ENCODE measurements around the gene SLC6A12. TPM values are rescaled to one million over a fixed set of nuclear protein-coding genes. Genes with fewer than 3 reads are reported as not detected.

The SLC6A12 gene
- total and polyA plus RNA-seq, 2 donors (not counting 3 experiments of a cell fraction or from before 2014, with no cell fraction given): not detected

DNA sequence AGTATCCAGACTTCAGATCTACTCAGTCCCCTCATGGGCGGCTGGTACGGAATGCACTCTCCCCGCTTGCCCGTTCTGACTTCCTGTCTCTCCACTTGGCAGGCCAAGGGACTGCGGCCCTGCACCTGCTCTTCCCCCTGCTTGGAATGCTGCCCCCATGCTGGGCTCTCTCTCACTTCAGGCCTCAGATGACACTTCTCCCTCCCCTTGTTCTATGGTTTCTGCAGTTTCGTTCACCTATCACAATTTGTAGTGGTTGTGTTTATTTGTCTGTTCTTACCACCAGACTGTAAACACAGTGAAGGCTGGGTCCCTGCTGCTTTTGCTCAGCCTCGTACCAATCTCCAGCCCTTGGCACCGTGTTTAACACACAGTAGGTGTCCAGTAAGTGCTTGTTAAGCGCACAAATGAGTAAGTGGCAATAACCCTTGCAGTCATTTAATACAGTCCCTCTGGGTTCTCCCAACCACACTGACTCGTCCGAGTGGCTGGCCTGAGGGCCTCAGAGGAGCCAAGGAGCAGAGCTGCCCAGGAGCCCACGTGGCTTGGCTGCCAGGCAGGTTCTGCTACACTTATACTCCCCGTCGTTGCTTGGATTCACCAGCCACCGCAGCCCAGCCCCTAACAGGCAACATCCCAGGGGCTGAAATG, 11.8 kb downstream of the SLC6A12 start:
- Histone ChIP-seq H3K36me3 (ENCODE audit: control insufficient read depth in 2 of 2, extremely low read depth in 1 of 2, insufficient read depth in 2 of 2, low read length in 2 of 2) (no peaks in the 10 kb centered on the region), H3K9me1 (replicated peaks; ENCODE audit: control insufficient read depth, extremely low read depth, insufficient read depth, low read length) (no peaks in the 10 kb centered on the region), H3K27ac (ENCODE audit: insufficient read depth, low read depth, low read length) (no peak overlapping the region), H4K20me1 (replicated peaks; ENCODE audit: control insufficient read depth, extremely low read depth, insufficient read depth, low read length) (no peaks in the 10 kb centered on the region), H2AFZ (ENCODE audit: low read depth, low read length) (no peak overlapping the region), H3K27me3 (ENCODE audit: control insufficient read depth in 2 of 2, insufficient read depth in 2 of 2, low read length in 2 of 2) (peaks cover 13 to 18% of the 10 kb centered on the region in 2 experiments), H3K9me3 (replicated peaks; ENCODE audit: control insufficient read depth, insufficient read depth, low read length) (no peaks in the 10 kb centered on the region), H3K4me3 (replicated peaks in 1 of 3; ENCODE audit: insufficient read depth in 1 of 3, low read depth in 1 of 3, low read length in 3 of 3) (no peak overlapping the region), H3K79me2 (ENCODE audit: control insufficient read depth, insufficient read depth, low read length) (no peaks in the 10 kb centered on the region), H3K4me1 (ENCODE audit: control insufficient read depth, extremely low read depth, insufficient read depth, low read length) (no peaks in the 10 kb centered on the region), H3K9ac (replicated peaks; ENCODE audit: extremely low read depth, insufficient read depth, low read length) (no peak overlapping the region), H3K4me2 (ENCODE audit: insufficient read depth, low read length) (no peak overlapping the region)
- ChIA-PET POLR2A (no interaction called here), CTCF (interaction anchor here (0.8 to 1.4 kb wide), 2 partner anchors 13 to 50 kb away, joined by 3 to 4 read pairs; no protein-coding TSS in a partner anchor)
- intact Hi-C loops (cut with micrococcal nuclease) (no loop called here), dilution Hi-C loops (cut with MboI; ENCODE audit: extremely low pct_ligation_motif_present, low sequenced_read_pairs) (no loop called here)
- BruUV-seq (replicated peaks): no TSS peak
- FAIRE-seq (no peak), DNase-seq (ENCODE audit: low read depth, low spot score) (no peak)
- TF ChIP-seq POLR2AphosphoS5 (IDR thresholded peaks at IDR 0.05; ENCODE audit: insufficient read depth, low read depth, low read length) (no peak), GATA2 (IDR thresholded peaks at IDR 0.05; ENCODE audit: insufficient read depth, insufficient read length, low read depth, low read length) (no peak), CTCF (IDR thresholded peaks at IDR 0.05; ENCODE audit: extremely low read depth in 1 of 2, insufficient read depth in 1 of 2, low read depth in 1 of 2, low read length in 2 of 2) (no peak), POLR2A (IDR thresholded peaks at IDR 0.05; ENCODE audit: low read depth, low read length) (no peak), JUN (IDR thresholded peaks at IDR 0.05; ENCODE audit: borderline replicate concordance, insufficient read depth, insufficient read length, low read depth) (no peak), EZH2 (IDR thresholded peaks at IDR 0.05; ENCODE audit: borderline replicate concordance, low read depth, low read length, severe bottlenecking) (no peak), FOS (IDR thresholded peaks at IDR 0.05; ENCODE audit: borderline replicate concordance, insufficient read depth, low read length) (no peak), MYC (IDR thresholded peaks at IDR 0.05; ENCODE audit: low read depth, low read length) (no peak)
- TF ChIP-seq, protein P1, sequence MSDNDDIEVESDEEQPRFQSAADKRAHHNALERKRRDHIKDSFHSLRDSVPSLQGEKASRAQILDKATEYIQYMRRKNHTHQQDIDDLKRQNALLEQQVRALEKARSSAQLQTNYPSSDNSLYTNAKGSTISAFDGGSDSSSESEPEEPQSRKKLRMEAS (IDR thresholded peaks at IDR 0.05; ENCODE audit: insufficient read depth, insufficient read length): no peak

Data from endothelial cell of umbilical vein (primary cell).